HepG2 (cell line): ENCODE data around the gene ROBO3. TPM values are rescaled to one million over a fixed set of nuclear protein-coding genes. Genes with fewer than 3 reads are reported as not detected.
A peak's percentile ranks its signal among the peaks of the same experiment; 100 is the strongest.

Experiments used
- ATAC-seq: fragments of 200-7000 bp; cut with Tn5 transposase; 3 replicates; pipeline ENCODE4 v1.9.1; 2020; ENCODE audit warnings: mild to moderate bottlenecking, moderate library complexity
- BruUV-seq: library from RNA; stranded (reverse); fragments of 400-500 nt; replicated peaks from 2 replicates; lab custom pipeline; 2021; lab: Mats Ljungman, UMichigan
- CTCF ChIA-PET: fragments of 300-600 bp; formaldehyde crosslinking; extraction: SDS; loops from one replicate; lab custom pipeline; 2021; ENCODE audit warnings: low total read pairs, inconsistent platforms, low intra/inter-chr PET ratio; lab: Yijun Ruan, JAX
- POLR2A ChIA-PET: fragments of 350-600 bp; sonication (Branson Sonifier 250); formaldehyde crosslinking; loops from one replicate; lab custom pipeline; 2020; ENCODE audit warnings: antibody characterized with exemption, inconsistent platforms; lab: Yijun Ruan, JAX
- DNase-seq: peaks from one replicate; pipeline ENCODE4 v3.0.0-alpha.2; 2015; ENCODE audit warnings: low spot score
- FAIRE-seq: peaks from 3 replicates; lab custom pipeline; 2011; peaks lifted over from hg19 to GRCh38; lab: Jason Lieb, UNC
- H2AFZ ChIP-seq: one replicate; pipeline ENCODE4 v1.6.1; 2011; ENCODE audit warnings: low read length, inconsistent platforms
- H3K27ac ChIP-seq: fragments of 300-600 bp; 3 replicates; pipeline ENCODE4 v1.8.0; 2011; ENCODE audit warnings: mixed run types, mild to moderate bottlenecking, mixed read lengths, low read length, inconsistent platforms; ENCODE audit not compliant: insufficient read depth; ENCODE audit errors: extremely low read length
- H3K27me3 ChIP-seq, 2 experiments: fragments of 200-600 bp in 1 of 2; 2 replicates in 1 of 2; 3 replicates in 1 of 2; pipeline versions ENCODE4 v1.6.0 to v1.8.0; 2011; ENCODE audit warnings: low read length in 2 of 2, mild to moderate bottlenecking in 2 of 2, moderate library complexity in 2 of 2, inconsistent platforms in 1 of 2; ENCODE audit not compliant: insufficient read depth in 2 of 2, control insufficient read depth in 1 of 2
- H3K36me3 ChIP-seq, 2 experiments: fragments of 200-600 bp in 1 of 2; replicated peaks in 1 of 2; 2 replicates in 1 of 2; 3 replicates in 1 of 2; pipeline versions ENCODE4 v1.5.1 to v1.8.0; 2011; ENCODE audit warnings: low read length in 2 of 2, inconsistent platforms in 1 of 2; ENCODE audit not compliant: insufficient read depth in 2 of 2, control insufficient read depth in 1 of 2
- H3K4me1 ChIP-seq: 2 replicates; pipeline ENCODE4 v1.5.1; 2012; ENCODE audit warnings: low read length, inconsistent platforms; ENCODE audit not compliant: insufficient read depth
- H3K4me2 ChIP-seq: 2 replicates; pipeline ENCODE4 v1.6.0; 2011; ENCODE audit warnings: low read depth, low read length, inconsistent platforms
- H3K4me3 ChIP-seq, 3 experiments: fragments of 200-600 bp in 1 of 3; sonication (generic), shearing (Covaris generic) in 1 of 3; replicated peaks in 1 of 3; 2 replicates each; pipeline ENCODE4 v1.5.1; 2011 to 2016; ENCODE audit warnings: low read length in 3 of 3, inconsistent platforms in 2 of 3, low read depth in 2 of 3, mild to moderate bottlenecking in 2 of 3, control low read depth in 1 of 3, mixed read lengths in 1 of 3; ENCODE audit not compliant: insufficient read depth in 1 of 3
- H3K79me2 ChIP-seq: one replicate; pipeline ENCODE4 v1.6.1; 2011; ENCODE audit warnings: low read length, inconsistent platforms; ENCODE audit not compliant: insufficient read depth
- H3K9ac ChIP-seq: 2 replicates; pipeline ENCODE4 v1.6.0; 2011; ENCODE audit warnings: mild to moderate bottlenecking, low read depth, low read length, inconsistent platforms; ENCODE audit not compliant: insufficient read depth
- H3K9me3 ChIP-seq: 2 replicates; pipeline ENCODE4 v1.5.1; 2012; ENCODE audit warnings: mild to moderate bottlenecking, low read length
- H4K20me1 ChIP-seq: 2 replicates; pipeline ENCODE4 v1.6.0; 2011; ENCODE audit warnings: inconsistent platforms, mild to moderate bottlenecking, low read length, moderate library complexity; ENCODE audit not compliant: insufficient read depth
- AGO2 ChIP-seq: fragments of 200-400 bp; formaldehyde crosslinking; optimal IDR thresholded peaks from 2 replicates; pipeline ENCODE3; 2017; ENCODE audit warnings: mild to moderate bottlenecking, low read depth, low read length, moderate library complexity
- IKZF5 ChIP-seq: IDR thresholded peaks from 2 replicates; pipeline ENCODE4 v1.6.1; 2018; ENCODE audit warnings: missing genetic modification reagents, mild to moderate bottlenecking, missing compliant biosample characterization
- RBFOX2 ChIP-seq: fragments of 200-400 bp; formaldehyde crosslinking; IDR thresholded peaks from 2 replicates; pipeline ENCODE4 v1.6.1; 2017; ENCODE audit warnings: low read depth, mild to moderate bottlenecking, low read length
- ZNF530 ChIP-seq: sonication (generic); formaldehyde crosslinking; IDR thresholded peaks from 2 replicates; pipeline ENCODE4 v1.5.0; 2020; ENCODE audit warnings: low read depth, mild to moderate bottlenecking, missing genetic modification reagents
- ZNF543 ChIP-seq: sonication (generic); formaldehyde crosslinking; IDR thresholded peaks from 2 replicates; pipeline ENCODE4 v1.4.0; 2020; ENCODE audit warnings: mild to moderate bottlenecking, missing genetic modification reagents
- WGBS: methylation state at CpG from one replicate; pipeline ENCODE4 v1.1.6; 2017; ENCODE audit warnings: low lambda C conversion rate; 5-methylcytosine and 5-hydroxymethylcytosine counted together
- in situ Hi-C: cut with HindIII; loops from 2 replicates; pipeline ENCODE4 v1.10.0; 2017; ENCODE audit warnings: low pct_unique_long_range_greater_than_20kb; ENCODE audit not compliant: extremely low pct_ligation_motif_present
- intact Hi-C: fragments of 100-400 bp; cut with micrococcal nuclease; formaldehyde crosslinking; loops from one replicate; pipeline ENCODE4 v1.10.0; 2022; ENCODE audit not compliant: unreplicated experiment
- polyA plus RNA-seq, 8 experiments: library from polyadenylated mRNA; depleted of rRNA in 3 of 8; stranded (reverse) in 7 of 8; unstranded in 1 of 8; fragments of >200 nt; fragmentation: Illumina TruSeq in 4 of 8; extraction: Trizol in 4 of 8; gene quantifications; 2 replicates each; pipeline versions ENCODE4 v1.2.1 to v1.2.3, GENCODE V29; 2011 to 2016; ENCODE audit warnings: low read depth in 4 of 8, missing spikeins in 1 of 8, mixed read lengths in 1 of 8; ENCODE audit not compliant: insufficient read depth in 1 of 8
- total RNA-seq, 5 experiments: library from RNA; depleted of rRNA; stranded (reverse); fragments of >200 nt; fragmentation: Illumina TruSeq; extraction: Trizol; gene quantifications; 2 replicates each; pipeline ENCODE4 v1.2.3, GENCODE V29; 2016; ENCODE audit warnings: low read depth in 1 of 5

Gene ROBO3
- total and polyA plus RNA-seq, 2 of the 13 experiments (the other 11 are each of a cell fraction or from before 2014, with no cell fraction given) = 0.07 to 2.4 TPM

GRCh38 chr11:124920870-124921609 lies 55.8 kb downstream of the ROBO3 start:
- ChIA-PET POLR2A (interaction anchor here (0.6 kb wide), 1 partner anchor 337 kb away, joined by 4 read pairs; no protein-coding TSS in a partner anchor), CTCF (no interaction called here)
- peaks cover 19% of the 10 kb centered on the region for H3K4me1 ChIP-seq
- in situ Hi-C loops (no loop called here), intact Hi-C loops (no loop called here)
- 97% methylated on average over 75 of the region's 82 CpGs for WGBS
- FAIRE-seq (no peak), ATAC-seq (no peak), DNase-seq (no peak)
- no peak overlapping the region for H3K4me2 ChIP-seq
- no peak overlapping the region for H3K9ac ChIP-seq
- no peaks in the 10 kb centered on the region for H3K27me3 ChIP-seq
- no peak overlapping the region for H3K27ac ChIP-seq
- H3K36me3 ChIP-seq = peaks cover 15 to 40% of the 10 kb centered on the region in 2 experiments
- no peaks in the 10 kb centered on the region; the same call in 1 of the 2 replicates for H4K20me1 ChIP-seq
- no peaks in the 10 kb centered on the region for H3K9me3 ChIP-seq
- H3K79me2 ChIP-seq = peaks cover 4% of the 10 kb centered on the region
- H3K4me3 ChIP-seq = no peak overlapping the region
- no TSS peak for BruUV-seq
- TF ChIP-seq IKZF5 (no peak), RBFOX2 (peak; percentile 61; the same call in 1 of the 2 replicates), AGO2 (peak; percentile 90)
- H2AFZ ChIP-seq = no peak overlapping the region

GRCh38 chr11:124922831-124923230 lies 57.6 kb downstream of the ROBO3 start:
- H3K36me3 ChIP-seq = peaks cover 15 to 44% of the 10 kb centered on the region in 2 experiments
- H3K9me3 ChIP-seq = no peaks in the 10 kb centered on the region
- intact Hi-C loops = no loop called here
- peaks cover 5% of the 10 kb centered on the region for H3K4me1 ChIP-seq
- no TSS peak for BruUV-seq
- no peak for FAIRE-seq
- 96% methylated on average over 4 of the region's 4 CpGs for WGBS
- no peak overlapping the region for H3K4me3 ChIP-seq
- TF ChIP-seq ZNF543 (CRISPR knock-in tag) (no peak), ZNF530 (no peak)
- TF ChIP-seq, all 625 proteins: peak for 0
- H3K4me2 ChIP-seq = no peak overlapping the region
- in situ Hi-C loops = no loop called here
- H3K9ac ChIP-seq = no peak overlapping the region
- DNase-seq (no peak), ATAC-seq (no peak)
- H3K79me2 ChIP-seq = peaks cover 18% of the 10 kb centered on the region
- no peak overlapping the region for H3K27ac ChIP-seq
- CTCF ChIA-PET = no interaction called here
- POLR2A ChIA-PET = no interaction called here
- H3K27me3 ChIP-seq = no peaks in the 10 kb centered on the region
- no peaks in the 10 kb centered on the region; the same call in none of the 2 replicates for H4K20me1 ChIP-seq
- no peak overlapping the region for H2AFZ ChIP-seq
